Spleen (tissue), 7 donors: ENCODE results near the gene FBXO47.

ENCODE experiments used
- POLR2A ChIP-seq, 3 donors: fragments of 450-650 bp; IDR thresholded peaks; one replicate each; pipeline ENCODE4 v1.5.1; 2017; ENCODE audit warnings: antibody characterized with exemption in 3 of 3, mild to moderate bottlenecking in 1 of 3
- TF ChIP-seq, protein P1 (sequence below), 11 experiments: fragments of 200-600 bp in 7 of 11; fragments of 450-650 bp in 4 of 11; sonication (generic) in 4 of 11; IDR thresholded peaks in 8 of 11; conservative IDR thresholded peaks in 3 of 11; 1 replicate in 7 of 11; 2 replicates in 4 of 11; pipeline versions ENCODE4 v1.4.0 to v1.8.0; 2016 to 2021; ENCODE audit warnings: antibody characterized with exemption in 11 of 11, inconsistent platforms in 4 of 11, mild to moderate bottlenecking in 1 of 11
- donor health status: DM: no; HTN: no; CAD: no; lungs with moderate emphysema.
- donor health status: DM: no; HTN: no; CAD: no.
- donor health status: DM: no; HTN: no; CAD: no.

GRCh38 chr17:38918129-38918913 lies 48.9 kb downstream of the FBXO47 start:
- TF ChIP-seq, protein P1, sequence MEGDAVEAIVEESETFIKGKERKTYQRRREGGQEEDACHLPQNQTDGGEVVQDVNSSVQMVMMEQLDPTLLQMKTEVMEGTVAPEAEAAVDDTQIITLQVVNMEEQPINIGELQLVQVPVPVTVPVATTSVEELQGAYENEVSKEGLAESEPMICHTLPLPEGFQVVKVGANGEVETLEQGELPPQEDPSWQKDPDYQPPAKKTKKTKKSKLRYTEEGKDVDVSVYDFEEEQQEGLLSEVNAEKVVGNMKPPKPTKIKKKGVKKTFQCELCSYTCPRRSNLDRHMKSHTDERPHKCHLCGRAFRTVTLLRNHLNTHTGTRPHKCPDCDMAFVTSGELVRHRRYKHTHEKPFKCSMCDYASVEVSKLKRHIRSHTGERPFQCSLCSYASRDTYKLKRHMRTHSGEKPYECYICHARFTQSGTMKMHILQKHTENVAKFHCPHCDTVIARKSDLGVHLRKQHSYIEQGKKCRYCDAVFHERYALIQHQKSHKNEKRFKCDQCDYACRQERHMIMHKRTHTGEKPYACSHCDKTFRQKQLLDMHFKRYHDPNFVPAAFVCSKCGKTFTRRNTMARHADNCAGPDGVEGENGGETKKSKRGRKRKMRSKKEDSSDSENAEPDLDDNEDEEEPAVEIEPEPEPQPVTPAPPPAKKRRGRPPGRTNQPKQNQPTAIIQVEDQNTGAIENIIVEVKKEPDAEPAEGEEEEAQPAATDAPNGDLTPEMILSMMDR (IDR thresholded peaks at IDR 0.05 in 8 of 11, conservative IDR thresholded peaks at IDR 0.05 in 3 of 11): no peak
- TF ChIP-seq POLR2A (IDR thresholded peaks at IDR 0.05): no peak
